ENCODE measurements around the gene C1orf159. TPM values are rescaled to one million over a fixed set of nuclear protein-coding genes. Genes with fewer than 3 reads are reported as not detected.

Gene C1orf159
- polyA plus RNA-seq, 3 donors, result 3.0 to 18.8 (median 3.3) TPM

GRCh38 chr1:1068517-1069055 is 47.3 kb downstream of the C1orf159 start:
- Histone ChIP-seq H4K20me1 (ENCODE audit: insufficient read depth, low read length) (no peaks in the 10 kb centered on the region), H3K79me2 (ENCODE audit: insufficient read depth, low read length) (no peaks in the 10 kb centered on the region), H3K27me3 (ENCODE audit: control insufficient read depth in 2 of 2, insufficient read depth in 2 of 2, low read length in 2 of 2) (peaks cover 0 to 29% of the 10 kb centered on the region in 2 donors), H2AFZ (ENCODE audit: insufficient read depth, low read depth, low read length, poor library complexity, severe bottlenecking) (peak overlapping the region; percentile 70), H3K4me2 (replicated peaks; ENCODE audit: extremely low read depth, low read length, poor library complexity, severe bottlenecking) (peak overlapping the region; percentile 78), H3K9ac (ENCODE audit: insufficient read depth, low read length, poor library complexity, severe bottlenecking) (peak overlapping the region; percentile 61), H3K4me3 (replicated peaks in 1 of 3; ENCODE audit: low read depth in 2 of 3, low read length in 3 of 3) (peak overlapping the region in 2 of 3 experiments; percentile 53 to 85), H3K36me3 (replicated peaks in 1 of 2; ENCODE audit: control insufficient read depth in 1 of 2, insufficient read depth in 2 of 2, low read length in 2 of 2) (no peaks in the 10 kb centered on the region), H3K9me3 (replicated peaks in 1 of 2; ENCODE audit: control insufficient read depth in 1 of 2, insufficient read depth in 1 of 2, low read length in 2 of 2) (no peaks in the 10 kb centered on the region), H3K27ac (ENCODE audit: low read depth in 1 of 2, low read length in 2 of 2) (no peak overlapping the region), H3K4me1 (ENCODE audit: control insufficient read depth in 1 of 2, insufficient read depth in 2 of 2, low read length in 2 of 2) (peaks cover 12 to 25% of the 10 kb centered on the region in 2 donors)
- peak overlapping the region; percentile 48 to 74 for H3K4me3 Mint-ChIP-seq
- no peaks in the 10 kb centered on the region for H3K36me3 Mint-ChIP-seq
- TF ChIP-seq, protein P1, sequence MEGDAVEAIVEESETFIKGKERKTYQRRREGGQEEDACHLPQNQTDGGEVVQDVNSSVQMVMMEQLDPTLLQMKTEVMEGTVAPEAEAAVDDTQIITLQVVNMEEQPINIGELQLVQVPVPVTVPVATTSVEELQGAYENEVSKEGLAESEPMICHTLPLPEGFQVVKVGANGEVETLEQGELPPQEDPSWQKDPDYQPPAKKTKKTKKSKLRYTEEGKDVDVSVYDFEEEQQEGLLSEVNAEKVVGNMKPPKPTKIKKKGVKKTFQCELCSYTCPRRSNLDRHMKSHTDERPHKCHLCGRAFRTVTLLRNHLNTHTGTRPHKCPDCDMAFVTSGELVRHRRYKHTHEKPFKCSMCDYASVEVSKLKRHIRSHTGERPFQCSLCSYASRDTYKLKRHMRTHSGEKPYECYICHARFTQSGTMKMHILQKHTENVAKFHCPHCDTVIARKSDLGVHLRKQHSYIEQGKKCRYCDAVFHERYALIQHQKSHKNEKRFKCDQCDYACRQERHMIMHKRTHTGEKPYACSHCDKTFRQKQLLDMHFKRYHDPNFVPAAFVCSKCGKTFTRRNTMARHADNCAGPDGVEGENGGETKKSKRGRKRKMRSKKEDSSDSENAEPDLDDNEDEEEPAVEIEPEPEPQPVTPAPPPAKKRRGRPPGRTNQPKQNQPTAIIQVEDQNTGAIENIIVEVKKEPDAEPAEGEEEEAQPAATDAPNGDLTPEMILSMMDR (IDR thresholded peaks at IDR 0.05), result no peak
- H3K4me1 Mint-ChIP-seq, result peaks cover 7% of the 10 kb centered on the region
- intact Hi-C loops (cut with micrococcal nuclease), result loop anchor here in 1 of 2 donors (5.0 to 10.0 kb wide), 2 partner anchors 36 to 84 kb away; partner anchors contain the start of gene PERM1
- WGBS (ENCODE audit: insufficient coverage), result 1% methylated on average over 51 of the region's 55 CpGs
- H3K9me3 Mint-ChIP-seq, result peaks cover 0 to 4% (median 0%) of the 10 kb centered on the region in 7 donors
- H3K27me3 Mint-ChIP-seq (ENCODE audit: low read depth in 3 of 3), result peaks cover 22 to 62% (median 36%) of the 10 kb centered on the region in 3 donors
- no peak for DNase-seq
- no peak overlapping the region for H3K27ac Mint-ChIP-seq

DNA sequence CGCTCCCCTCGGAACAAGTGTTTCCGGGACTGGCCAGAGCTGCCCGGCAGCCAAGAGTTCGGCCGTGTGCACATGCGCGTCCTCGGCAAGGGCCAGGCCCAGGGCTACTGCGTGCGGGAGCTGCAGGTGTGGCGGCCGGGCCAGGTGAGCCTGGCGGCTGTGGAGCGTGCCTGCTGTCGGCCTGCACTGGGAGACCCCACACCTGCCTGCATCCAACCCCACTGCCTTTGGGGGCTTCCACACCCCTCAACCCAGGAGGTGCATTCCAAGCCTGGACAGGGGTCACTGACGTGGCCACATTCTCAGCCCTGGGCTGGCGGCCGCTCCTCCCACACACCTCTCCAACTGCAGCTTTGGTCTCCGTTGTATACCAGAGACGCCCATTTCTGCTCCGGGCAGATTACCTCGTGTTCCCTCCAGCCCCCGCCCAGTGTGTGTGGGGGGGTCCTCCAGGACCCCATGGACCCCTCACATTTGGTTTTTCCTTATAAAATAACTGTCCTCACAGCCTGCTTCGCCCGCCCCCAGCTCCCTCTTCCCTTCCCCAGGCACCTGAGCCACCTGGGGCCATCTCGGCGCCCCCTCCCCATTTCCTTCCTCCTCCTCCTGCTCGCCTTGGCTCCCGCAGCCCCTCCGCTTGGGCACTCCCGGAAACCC is 47.9 kb downstream of the C1orf159 start:
- no peaks in the 10 kb centered on the region for H4K20me1 ChIP-seq (ENCODE audit: insufficient read depth, low read length)
- Mint-ChIP-seq H3K36me3 (no peaks in the 10 kb centered on the region), H3K27me3 (ENCODE audit: low read depth in 3 of 3) (peaks cover 28 to 68% (median 42%) of the 10 kb centered on the region in 3 donors), H3K27ac (peak overlapping the region in 1 of 7 donors; percentile 53), H3K4me3 (peak overlapping the region; percentile 48 to 68), H3K9me3 (peaks cover 0 to 4% (median 0%) of the 10 kb centered on the region in 7 donors), H3K4me1 (peaks cover 7% of the 10 kb centered on the region)
- TF ChIP-seq, protein P1 (IDR thresholded peaks at IDR 0.05), result no peak
- WGBS (ENCODE audit: insufficient coverage), result 48% methylated on average over 17 of the region's 32 CpGs
- peak overlapping the region; percentile 70 for H2AFZ ChIP-seq (ENCODE audit: insufficient read depth, low read depth, low read length, poor library complexity, severe bottlenecking)
- H3K4me3 ChIP-seq (replicated peaks in 1 of 3; ENCODE audit: low read depth in 2 of 3, low read length in 3 of 3), result peak overlapping the region in 1 of 3 experiments; percentile 85
- peaks cover 0 to 35% of the 10 kb centered on the region in 2 donors for H3K27me3 ChIP-seq (ENCODE audit: control insufficient read depth in 2 of 2, insufficient read depth in 2 of 2, low read length in 2 of 2)
- H3K9me3 ChIP-seq (replicated peaks in 1 of 2; ENCODE audit: control insufficient read depth in 1 of 2, insufficient read depth in 1 of 2, low read length in 2 of 2), result peaks cover 0 to under 1% of the 10 kb centered on the region in 2 donors
- no peak overlapping the region for H3K27ac ChIP-seq (ENCODE audit: low read depth in 1 of 2, low read length in 2 of 2)
- intact Hi-C loops (cut with micrococcal nuclease), result loop anchor here in 1 of 2 donors (5.0 to 10.0 kb wide), 2 partner anchors 36 to 83 kb away; partner anchors contain the start of gene PERM1
- H3K79me2 ChIP-seq (ENCODE audit: insufficient read depth, low read length), result no peaks in the 10 kb centered on the region
- H3K9ac ChIP-seq (ENCODE audit: insufficient read depth, low read length, poor library complexity, severe bottlenecking), result peak overlapping the region; percentile 61
- peak overlapping the region; percentile 78 for H3K4me2 ChIP-seq (replicated peaks; ENCODE audit: extremely low read depth, low read length, poor library complexity, severe bottlenecking)
- DNase-seq, result no peak
- no peaks in the 10 kb centered on the region for H3K36me3 ChIP-seq (replicated peaks in 1 of 2; ENCODE audit: control insufficient read depth in 1 of 2, insufficient read depth in 2 of 2, low read length in 2 of 2)
- peaks cover 12 to 28% of the 10 kb centered on the region in 2 donors for H3K4me1 ChIP-seq (ENCODE audit: control insufficient read depth in 1 of 2, insufficient read depth in 2 of 2, low read length in 2 of 2)
